A549 treated with ZK216348 at 1 μM for 4 hours (cell line): Measurements from ENCODE around the gene H19. TPM values are rescaled to one million over a fixed set of nuclear protein-coding genes. Genes with fewer than 3 reads are reported as not detected.

Experiments used
- total RNA-seq: library from RNA; stranded (reverse); fragments of 200-300 nt; extraction: Qiagen RNA extraction; gene quantifications from 5 replicates; pipeline ENCODE4 v1.2.3, GENCODE V29; 2022; ENCODE audit warnings: low read depth

The H19 gene
- total RNA-seq, result 6.6 to 16.7 TPM (median 12.0 TPM) in 5 replicates

GRCh38 chr11:1997755-1998154 lies at the start of gene H19:
TSS of gene H19 (minus strand) at chr11:1997842.

GRCh38 chr11:1946812-1947484 lies 50.7 kb downstream of the H19 start, which contains the start of gene MRPL23:
TSS of gene MRPL23 (plus strand) at chr11:1947332. CDS start at chr11:1947363, 31 bp downstream.

Other genes with a start within 250 kb of the H19 start
- 0.71 to 1.6 TPM (median 0.99 TPM) in 5 replicates for gene IFITM10, start 247.2 kb downstream of the H19 start, total RNA-seq
- gene CTSD, start 233.9 kb downstream of the H19 start, total RNA-seq, result 251 to 557 TPM (median 487 TPM) in 5 replicates
- 0.41 to 0.51 TPM in 2 of 5 replicates, not detected in the others for gene SYT8, start 162.9 kb downstream of the H19 start, total RNA-seq
- gene TNNI2, start 158.9 kb downstream of the H19 start, total RNA-seq, result 0.39 TPM in 1 of 5 replicates, not detected in the others
- gene LSP1, start 144.8 kb downstream of the H19 start, total RNA-seq, result 1.2 to 2.7 TPM (median 1.8 TPM) in 5 replicates
- not detected in 5 replicates for gene PRR33, start 105.9 kb downstream of the H19 start, total RNA-seq
- 0.27 TPM in 1 of 5 replicates, not detected in the others for gene TNNT3, start 78.1 kb downstream of the H19 start, total RNA-seq
- 123 to 167 TPM (median 160 TPM) in 5 replicates for gene MRPL23, start 50.5 kb downstream of the H19 start, total RNA-seq
- gene IGF2, start 141.5 kb upstream of the H19 start, total RNA-seq, result 1.9 to 3.3 TPM (median 3.1 TPM) in 5 replicates
- gene INS, start 163.4 kb upstream of the H19 start, total RNA-seq, result not detected in 5 replicates
- 0.14 TPM in 1 of 5 replicates, not detected in the others for gene TH, start 174.0 kb upstream of the H19 start, total RNA-seq